RWPE2 (cell line): Measurements from ENCODE around the gene KIFC3.
"Not testable (repeated sequence)": the region's sequence is repeated elsewhere in the genome, so short reads cannot be mapped to it uniquely, and the experiment has no call there.

Experiments used
- ATAC-seq: fragments of 200-7000 bp; cut with Tn5 transposase; 3 replicates; pipeline ENCODE4 v1.9.1; 2021; ENCODE audit warnings: low read depth
- DNase-seq: peaks from one replicate; pipeline ENCODE4 v3.0.0-alpha.2; 2020; ENCODE audit warnings: low spot score
- H3K27ac ChIP-seq: fragments of 450-650 bp; 2 replicates; pipeline ENCODE4 v1.5.1; 2017; ENCODE audit warnings: mild to moderate bottlenecking; ENCODE audit not compliant: poor library complexity, severe bottlenecking
- H3K27me3 ChIP-seq: fragments of 250-450 bp; sonication (Bioruptor Pico); 2 replicates; pipeline ENCODE4 v1.5.1; 2021; ENCODE audit warnings: mild to moderate bottlenecking, moderate library complexity; ENCODE audit not compliant: insufficient read depth, poor library complexity, severe bottlenecking
- H3K36me3 ChIP-seq: fragments of 250-450 bp; sonication (Bioruptor Pico); 2 replicates; pipeline ENCODE4 v1.5.1; 2020; ENCODE audit warnings: low read depth, mild to moderate bottlenecking, moderate library complexity
- H3K4me1 ChIP-seq: fragments of 250-450 bp; sonication (Bioruptor Pico); 2 replicates; pipeline ENCODE4 v1.5.1; 2021; ENCODE audit warnings: mild to moderate bottlenecking, moderate library complexity; ENCODE audit not compliant: insufficient read depth, poor library complexity, severe bottlenecking
- H3K4me3 ChIP-seq: fragments of 250-450 bp; sonication (Bioruptor Pico); 2 replicates; pipeline ENCODE4 v1.5.1; 2021; ENCODE audit warnings: mild to moderate bottlenecking, moderate library complexity; ENCODE audit not compliant: severe bottlenecking
- H3K9me3 ChIP-seq: fragments of 250-450 bp; sonication (Bioruptor Pico); 2 replicates; pipeline ENCODE4 v1.5.1; 2021; ENCODE audit warnings: mild to moderate bottlenecking, moderate library complexity; ENCODE audit not compliant: severe bottlenecking
- TF ChIP-seq, protein P1 (sequence below): fragments of 450-650 bp; IDR thresholded peaks from one replicate; pipeline ENCODE4 v1.5.1; 2017; ENCODE audit warnings: mild to moderate bottlenecking, moderate library complexity; ENCODE audit not compliant: poor library complexity, severe bottlenecking

KIFC3 gene

DNA sequence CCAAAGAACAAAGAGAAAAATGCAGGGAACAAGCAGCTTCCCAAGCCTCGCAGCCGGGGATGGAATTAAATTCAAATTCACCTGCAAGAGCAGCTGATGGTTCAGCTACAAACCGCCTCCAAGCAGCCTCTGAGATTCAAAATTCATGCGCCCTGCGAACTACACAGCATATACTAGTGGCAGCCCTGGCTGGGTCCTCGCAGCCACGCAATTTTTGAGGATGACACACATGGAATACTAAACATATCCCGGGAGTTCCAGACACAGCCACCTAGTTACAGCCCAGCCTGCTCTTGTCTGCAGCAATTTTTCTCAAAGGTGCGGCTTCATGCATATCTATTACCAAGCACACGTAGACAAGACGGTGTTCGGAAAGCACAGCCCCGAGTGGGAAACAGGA lies 35.9 kb upstream of the KIFC3 start:
- no peak for DNase-seq
- Histone ChIP-seq H3K4me1 (peaks cover 13% of the 10 kb centered on the region), H3K27me3 (no peaks in the 10 kb centered on the region), H3K27ac (no peak overlapping the region), H3K9me3 (no peaks in the 10 kb centered on the region), H3K4me3 (no peak overlapping the region), H3K36me3 (no peaks in the 10 kb centered on the region)
- TF ChIP-seq, protein P1, sequence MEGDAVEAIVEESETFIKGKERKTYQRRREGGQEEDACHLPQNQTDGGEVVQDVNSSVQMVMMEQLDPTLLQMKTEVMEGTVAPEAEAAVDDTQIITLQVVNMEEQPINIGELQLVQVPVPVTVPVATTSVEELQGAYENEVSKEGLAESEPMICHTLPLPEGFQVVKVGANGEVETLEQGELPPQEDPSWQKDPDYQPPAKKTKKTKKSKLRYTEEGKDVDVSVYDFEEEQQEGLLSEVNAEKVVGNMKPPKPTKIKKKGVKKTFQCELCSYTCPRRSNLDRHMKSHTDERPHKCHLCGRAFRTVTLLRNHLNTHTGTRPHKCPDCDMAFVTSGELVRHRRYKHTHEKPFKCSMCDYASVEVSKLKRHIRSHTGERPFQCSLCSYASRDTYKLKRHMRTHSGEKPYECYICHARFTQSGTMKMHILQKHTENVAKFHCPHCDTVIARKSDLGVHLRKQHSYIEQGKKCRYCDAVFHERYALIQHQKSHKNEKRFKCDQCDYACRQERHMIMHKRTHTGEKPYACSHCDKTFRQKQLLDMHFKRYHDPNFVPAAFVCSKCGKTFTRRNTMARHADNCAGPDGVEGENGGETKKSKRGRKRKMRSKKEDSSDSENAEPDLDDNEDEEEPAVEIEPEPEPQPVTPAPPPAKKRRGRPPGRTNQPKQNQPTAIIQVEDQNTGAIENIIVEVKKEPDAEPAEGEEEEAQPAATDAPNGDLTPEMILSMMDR: no peak
- no peak for ATAC-seq

GRCh38 chr16:57837305-57838125 lies 35.2 kb upstream of the KIFC3 start:
- TF ChIP-seq, protein P1: no peak
- Histone ChIP-seq H3K27ac (no peak overlapping the region), H3K27me3 (no peaks in the 10 kb centered on the region), H3K36me3 (no peaks in the 10 kb centered on the region), H3K4me1 (peaks cover 13% of the 10 kb centered on the region), H3K4me3 (no peak overlapping the region), H3K9me3 (no peaks in the 10 kb centered on the region)
- ATAC-seq: no peak
- DNase-seq: no peak

DNA sequence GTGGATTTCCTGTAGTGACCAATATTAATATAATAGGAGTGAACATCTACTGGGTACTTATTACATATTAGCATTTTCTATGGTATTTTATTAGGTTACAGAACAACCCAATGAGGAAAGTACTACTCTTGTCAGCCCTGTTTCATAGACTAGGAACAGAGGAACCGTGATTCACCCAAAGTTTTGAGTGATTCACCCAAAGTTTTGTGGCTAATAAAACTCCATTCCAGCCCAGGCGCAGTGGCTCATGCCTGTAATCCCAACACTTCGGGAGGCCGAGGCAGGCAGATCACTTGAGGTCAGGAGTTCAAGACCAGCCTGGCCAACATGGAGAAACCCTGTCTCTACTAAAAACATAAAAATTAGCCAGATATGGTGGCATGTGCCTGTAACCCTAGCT lies 33.1 kb upstream of the KIFC3 start:
- H3K4me1 ChIP-seq: peaks cover 13% of the 10 kb centered on the region
- H3K4me3 ChIP-seq: peak overlapping the region; percentile 4
- peak; percentile 86 for ATAC-seq
- not testable (repeated sequence) for H3K36me3 ChIP-seq, H3K27me3 ChIP-seq, DNase-seq, H3K9me3 ChIP-seq
- H3K27ac ChIP-seq: peak overlapping the region; percentile 75

- H3K36me3 ChIP-seq: no peaks in the 10 kb centered on the region
- DNase-seq (no peak), ATAC-seq (peak; percentile 96)
- no peaks in the 10 kb centered on the region for H3K27me3 ChIP-seq
- peaks cover 13% of the 10 kb centered on the region for H3K4me1 ChIP-seq
- H3K4me3 ChIP-seq: peak overlapping the region; percentile 4
- H3K27ac ChIP-seq: peak overlapping the region; percentile 75
- no peaks in the 10 kb centered on the region for H3K9me3 ChIP-seq
- TF ChIP-seq, protein P1: no peak
Observed at GRCh38 chr16:57834936-57835335, 32.6 kb upstream of the KIFC3 start.

GRCh38 chr16:57830890-57831484 lies 28.7 kb upstream of the KIFC3 start:
- Histone ChIP-seq H3K27ac (no peak overlapping the region), H3K4me3 (no peak overlapping the region), H3K4me1 (peaks cover 13% of the 10 kb centered on the region), H3K27me3 (no peaks in the 10 kb centered on the region), H3K9me3 (no peaks in the 10 kb centered on the region), H3K36me3 (no peaks in the 10 kb centered on the region)
- TF ChIP-seq, protein P1: no peak
- DNase-seq: no peak
- no peak for ATAC-seq
